Daoy (cell line): ENCODE results near the gene NPB. TPM values are rescaled to one million over a fixed set of nuclear protein-coding genes. Genes with fewer than 3 reads are reported as not detected.
A peak's percentile ranks its signal among the peaks of the same experiment; 100 is the strongest.

ENCODE experiments used
- DNase-seq: peaks from one replicate; pipeline ENCODE4 v3.0.0-alpha.2; 2015; ENCODE audit warnings: low read depth
- total RNA-seq: library from RNA; depleted of rRNA; stranded (reverse); fragments of >200 nt; shearing (Covaris generic); gene quantifications from 2 replicates; pipeline ENCODE4 v1.2.3, GENCODE V29; 2014; rRNA removed

The NPB gene
- 0.21 and 0.97 TPM in 2 replicates for total RNA-seq

DNA sequence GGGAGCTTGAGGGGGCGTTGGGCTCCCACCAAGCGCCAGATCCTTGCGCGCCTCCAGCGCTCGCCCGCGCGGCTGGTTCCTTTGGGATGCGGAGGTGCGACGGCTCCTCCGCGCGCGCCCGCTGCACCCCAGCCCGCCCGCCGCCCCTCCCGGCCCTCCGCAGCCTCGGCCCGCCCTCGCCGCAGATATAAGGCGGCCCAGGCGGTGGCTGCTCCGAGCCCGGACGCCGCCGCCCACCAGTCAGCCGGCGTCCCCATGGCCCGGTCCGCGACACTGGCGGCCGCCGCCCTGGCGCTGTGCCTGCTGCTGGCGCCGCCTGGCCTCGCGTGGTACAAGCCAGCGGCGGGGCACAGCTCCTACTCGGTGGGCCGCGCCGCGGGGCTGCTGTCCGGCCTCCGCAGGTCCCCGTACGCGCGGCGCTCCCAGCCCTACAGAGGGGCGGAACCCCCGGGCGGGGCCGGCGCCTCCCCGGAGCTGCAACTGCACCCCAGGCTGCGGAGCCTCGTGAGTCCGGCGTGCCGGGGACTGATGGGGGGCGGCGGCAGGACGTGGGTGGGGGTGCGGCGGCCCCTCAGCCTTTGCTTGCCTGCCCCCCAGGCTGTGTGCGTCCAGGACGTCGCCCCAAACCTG is at the start of gene NPB:
Gene NPB (plus strand): TSS at position 216 of the 630 bp plus-strand sequence. CDS start 40 bp downstream, at position 256.
- no peak for DNase-seq

GRCh38 chr17:81854974-81855774 is 46.9 kb upstream of the NPB start:
- DNase-seq, result no peak

DNA sequence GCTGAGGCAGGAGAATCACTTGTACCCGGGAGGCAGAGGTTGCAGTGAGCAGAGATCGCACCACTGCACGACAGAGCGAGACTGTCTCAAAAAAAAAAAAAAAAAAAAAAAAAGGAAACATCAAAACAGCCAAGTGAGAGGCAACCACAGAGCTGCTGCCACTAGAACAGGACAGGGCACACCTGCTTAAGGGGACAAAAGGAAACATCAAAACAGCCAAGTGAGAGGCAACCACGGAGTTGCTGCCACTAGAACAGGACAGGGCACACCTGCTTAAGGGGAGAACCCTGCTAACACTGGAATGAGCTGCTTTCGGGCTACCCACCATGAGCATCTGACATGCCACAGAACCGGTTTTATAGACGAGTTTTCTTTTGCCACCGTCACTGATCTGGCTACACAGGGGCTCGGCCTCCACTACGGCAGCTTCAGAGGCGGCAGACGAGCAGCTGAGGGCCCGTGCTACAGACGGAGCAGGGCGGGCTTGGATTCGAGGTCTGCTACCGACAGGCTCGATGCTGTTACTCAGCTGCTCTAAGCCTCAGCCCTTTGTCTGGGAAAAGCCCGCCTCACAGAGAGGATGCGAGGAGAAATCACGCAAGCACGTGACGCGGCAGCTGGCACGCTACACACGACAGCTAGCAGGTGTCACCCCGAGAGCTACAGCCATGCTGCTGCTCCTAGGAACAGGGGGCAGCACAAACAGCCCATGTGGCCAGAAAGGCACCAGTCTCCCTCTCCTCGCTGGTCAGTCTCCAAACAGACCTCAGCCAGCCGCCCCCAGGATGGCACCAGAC is 43.7 kb upstream of the NPB start:
- DNase-seq, result no peak

GRCh38 chr17:81858967-81859905 is 42.8 kb upstream of the NPB start:
- DNase-seq, result no peak

DNA sequence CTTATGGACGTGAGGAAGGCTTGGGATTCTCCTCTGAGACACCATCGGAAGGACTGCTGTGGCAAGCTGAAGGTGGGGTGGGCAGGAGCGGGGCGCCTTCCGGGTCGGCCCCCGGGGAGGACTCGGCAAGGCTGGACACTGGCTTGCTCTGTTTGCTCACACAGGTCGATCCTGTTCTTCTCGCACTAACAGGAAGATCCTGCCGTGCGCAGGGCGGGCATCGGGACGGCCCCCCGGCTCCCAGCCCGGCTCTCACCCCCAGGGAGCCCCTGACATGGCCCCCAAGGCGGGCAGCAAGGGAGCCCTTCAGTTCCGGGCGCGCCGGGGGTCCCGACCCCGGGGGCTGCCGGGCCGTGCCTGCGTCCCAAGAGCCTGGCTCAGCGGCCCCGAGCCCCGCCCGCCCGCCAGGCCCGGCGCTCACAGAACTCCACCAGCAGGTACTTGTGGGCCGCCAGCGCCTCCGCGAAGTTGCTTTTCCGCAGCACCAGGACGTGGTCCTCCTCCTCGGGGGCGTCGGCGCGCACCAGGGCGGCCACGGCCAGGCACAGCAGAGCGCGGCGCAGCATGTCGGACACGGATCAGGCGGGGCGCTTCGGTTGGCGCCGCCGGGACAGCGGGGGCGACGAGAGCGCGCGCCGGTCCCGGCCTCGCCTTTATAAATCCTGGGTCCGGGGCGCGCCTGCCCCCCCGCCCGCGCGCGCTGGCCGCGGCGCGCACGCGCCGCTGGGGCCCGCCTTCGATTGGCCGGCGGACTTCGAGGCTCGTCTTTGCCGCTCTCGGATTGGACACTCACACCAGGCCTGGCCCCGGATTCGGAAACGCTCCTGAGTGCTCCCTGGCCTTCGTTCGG is 41.9 kb upstream of the NPB start, which contains the start of gene P4HB:
Gene P4HB (minus strand): TSS at position 630 of the 850 bp plus-strand sequence. CDS start 64 bp downstream, at position 566.
- DNase-seq, result no peak

- DNase-seq, result peak; percentile 100
Observed at GRCh38 chr17:81860756-81861568, 41.1 kb upstream of the NPB start.

GRCh38 chr17:81863123-81863675 is 38.8 kb upstream of the NPB start:
- DNase-seq, result no peak

- no peak for DNase-seq
Observed at GRCh38 chr17:81863833-81864768, 37.9 kb upstream of the NPB start.

GRCh38 chr17:81865358-81865732 is 36.7 kb upstream of the NPB start:
- DNase-seq, result no peak

- peak; percentile 36 for DNase-seq
Observed at GRCh38 chr17:81865733-81866439, 36.2 kb upstream of the NPB start.

DNA sequence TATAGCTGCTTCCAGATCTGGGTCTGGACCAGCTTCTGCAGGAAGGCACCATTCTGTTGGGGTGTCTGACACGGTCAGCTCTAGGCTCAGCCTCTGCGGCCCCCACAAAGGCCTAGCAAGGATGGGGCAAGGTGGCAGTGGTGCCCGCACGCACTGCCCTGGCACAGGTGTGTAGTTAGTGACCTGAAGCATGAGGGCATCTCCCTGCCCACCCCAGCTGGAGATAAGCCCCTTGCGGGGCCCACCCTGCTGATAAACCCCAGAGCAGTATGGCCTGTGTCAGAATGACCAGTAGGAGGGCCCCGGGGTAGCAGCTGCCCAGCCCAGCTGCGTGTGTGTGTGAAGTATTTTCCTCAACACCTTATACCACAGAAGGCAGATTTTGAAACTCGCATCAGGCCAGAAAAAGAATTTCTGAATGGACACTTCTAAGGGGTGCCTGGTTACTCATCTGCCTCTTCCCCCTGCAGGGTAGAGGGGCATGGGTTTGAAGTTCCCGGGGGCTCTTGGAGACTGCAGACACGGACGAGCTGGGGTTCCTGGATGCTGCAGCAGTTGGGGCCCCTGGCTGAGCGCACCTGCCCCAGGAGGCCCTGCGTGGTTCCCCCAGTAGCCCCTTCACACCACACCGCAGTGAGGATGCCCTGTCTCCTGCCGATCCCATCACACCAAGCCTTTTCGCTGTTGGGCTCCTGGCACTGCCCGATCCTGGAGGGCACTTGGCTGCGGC is 35.4 kb upstream of the NPB start:
- no peak for DNase-seq

- DNase-seq, result peak; percentile 67
Observed at GRCh38 chr17:81867170-81867990, 34.7 kb upstream of the NPB start.

DNA sequence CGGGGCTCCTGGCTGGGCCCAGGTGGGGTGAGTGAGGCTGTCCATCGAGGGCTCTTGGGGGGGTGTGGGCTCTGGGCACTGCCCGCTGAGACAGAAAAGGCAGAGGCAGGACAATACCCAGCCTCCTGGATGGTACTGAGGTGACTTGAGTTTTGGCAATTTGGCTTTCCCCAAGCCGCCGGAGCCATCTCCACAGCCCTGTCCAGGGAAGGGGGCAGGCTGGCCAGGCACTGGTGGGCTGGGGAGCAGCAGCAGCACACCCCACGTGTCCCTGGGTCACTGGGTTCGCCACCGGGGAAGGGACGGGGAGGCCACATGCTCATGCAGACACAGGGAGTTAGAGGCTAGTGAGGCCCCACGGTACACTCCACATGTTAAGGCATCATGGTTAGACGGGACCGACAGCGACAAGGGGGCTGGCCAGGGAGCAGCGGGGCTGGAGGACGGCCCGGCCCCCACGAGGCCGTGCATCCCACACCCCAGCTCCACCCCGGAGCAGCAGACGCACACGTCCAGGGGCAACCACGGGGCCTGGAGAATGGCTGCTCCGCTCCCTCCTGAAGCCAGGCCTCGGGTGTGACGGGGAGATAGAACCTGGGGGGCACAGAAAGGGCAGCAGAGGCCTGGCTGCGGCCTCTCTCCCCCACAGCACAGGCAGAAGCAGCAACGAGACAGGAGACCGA is 33.9 kb upstream of the NPB start:
- DNase-seq, result peak; percentile 62

GRCh38 chr17:81868674-81869220 is 33.3 kb upstream of the NPB start:
- peak; percentile 88 for DNase-seq
